Measurements from ENCODE around the gene TAMALIN. TPM values are rescaled to one million over a fixed set of nuclear protein-coding genes. Genes with fewer than 3 reads are reported as not detected.

TAMALIN gene
- total RNA-seq, 6 experiments from 2014 or later: 0.24 to 1.00 (median 0.69) TPM

DNA sequence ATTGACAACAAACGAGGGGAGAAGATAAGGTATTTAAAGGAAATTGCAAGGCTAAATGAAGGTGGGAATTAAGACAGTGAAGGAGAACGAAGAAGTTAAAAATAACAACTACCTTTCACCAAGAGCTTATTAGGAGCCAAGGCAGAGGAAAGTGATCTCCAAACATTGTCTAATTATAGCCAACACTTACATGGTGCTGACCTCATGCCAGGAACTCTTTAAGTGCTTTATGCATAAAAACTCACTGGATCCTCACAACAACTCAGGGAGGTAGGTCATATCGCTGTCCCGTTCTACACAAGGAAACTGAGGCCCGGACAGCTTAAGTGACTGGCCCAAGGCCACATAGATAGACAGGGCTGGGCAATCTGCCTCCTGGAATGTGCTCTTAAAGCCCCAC, 19.5 kb downstream of the TAMALIN start:
- Mint-ChIP-seq H3K4me1 (ENCODE audit: low read depth) (peaks cover 25% of the 10 kb centered on the region), H3K27me3 (ENCODE audit: insufficient read depth) (peaks cover 1% of the 10 kb centered on the region), H3K9me3 (no peaks in the 10 kb centered on the region), H3K36me3 (ENCODE audit: low read depth) (no peaks in the 10 kb centered on the region), H3K27ac (peak overlapping the region; percentile 44), H3K4me3 (peak overlapping the region; percentile 89)
- TF ChIP-seq CTCF (IDR thresholded peaks at IDR 0.05): no peak
- no peak for DNase-seq

DNA sequence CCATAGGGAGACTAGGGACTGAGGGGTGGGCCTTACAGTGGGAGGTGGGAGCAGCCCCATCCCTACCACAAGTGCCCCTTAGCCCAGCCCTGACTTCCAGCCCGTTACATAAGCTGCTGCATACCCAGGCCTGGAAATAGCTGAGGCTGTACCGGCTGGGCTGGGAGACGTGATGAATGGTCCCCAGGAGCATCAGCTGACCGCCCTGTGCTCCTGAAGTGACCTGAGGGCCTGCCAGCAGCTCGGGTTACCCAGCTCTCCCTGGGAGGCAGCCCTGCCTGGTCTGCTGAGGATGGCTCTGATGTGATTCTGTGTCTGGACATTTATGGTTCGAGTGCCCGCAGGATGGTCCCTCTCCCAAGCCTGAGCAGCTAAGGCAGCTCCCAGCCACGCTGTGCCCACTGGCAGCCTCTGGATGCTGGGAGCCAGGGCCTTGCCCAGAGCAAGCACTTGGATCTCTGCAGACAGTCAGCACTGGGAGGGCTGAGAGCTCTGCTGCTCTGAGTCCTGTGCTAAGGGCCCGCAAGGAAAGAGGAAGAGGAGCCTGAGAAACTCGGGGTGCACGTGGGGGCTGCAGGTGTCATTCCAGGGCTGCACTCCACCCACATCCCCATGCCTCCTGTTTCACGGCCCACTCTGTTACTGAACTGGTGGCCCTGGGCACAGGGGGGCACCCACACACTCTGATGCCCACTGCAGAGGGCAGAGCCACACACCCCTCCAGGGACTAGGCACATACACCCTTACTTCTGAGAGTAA, 20.5 kb downstream of the TAMALIN start:
- Mint-ChIP-seq H3K36me3 (ENCODE audit: low read depth) (no peaks in the 10 kb centered on the region), H3K4me3 (no peak overlapping the region), H3K4me1 (ENCODE audit: low read depth) (peaks cover 29% of the 10 kb centered on the region), H3K27ac (no peak overlapping the region), H3K9me3 (no peaks in the 10 kb centered on the region), H3K27me3 (ENCODE audit: insufficient read depth) (peaks cover 1% of the 10 kb centered on the region)
- DNase-seq: no peak
- TF ChIP-seq CTCF (IDR thresholded peaks at IDR 0.05): no peak

DNA sequence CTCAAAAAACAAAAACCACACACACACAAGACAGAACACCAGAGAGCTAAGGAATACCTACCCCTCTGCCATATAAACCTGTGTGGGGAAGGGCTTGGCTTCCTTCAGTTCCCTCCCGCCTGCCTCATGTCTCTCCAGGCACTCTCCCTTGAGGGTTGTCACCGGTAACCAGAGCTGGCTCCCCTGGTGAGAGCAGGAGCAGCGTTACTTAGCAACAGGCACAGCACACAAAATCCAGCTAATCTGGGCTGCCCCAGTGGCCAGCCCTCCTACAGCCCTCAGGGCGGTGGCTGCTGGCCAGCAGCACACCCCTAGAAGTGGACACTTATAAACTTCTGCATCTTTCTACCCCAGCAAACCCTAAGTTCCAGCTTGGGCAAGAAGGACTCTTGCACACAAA, 22.9 kb downstream of the TAMALIN start:
- Mint-ChIP-seq H3K27ac (no peak overlapping the region), H3K9me3 (no peaks in the 10 kb centered on the region), H3K27me3 (ENCODE audit: insufficient read depth) (peaks cover 4% of the 10 kb centered on the region), H3K36me3 (ENCODE audit: low read depth) (no peaks in the 10 kb centered on the region), H3K4me3 (no peak overlapping the region), H3K4me1 (ENCODE audit: low read depth) (peaks cover 33% of the 10 kb centered on the region)
- no peak for TF ChIP-seq CTCF (IDR thresholded peaks at IDR 0.05)
- peak; percentile 64 for DNase-seq

GRCh38 chr12:52032446-52032803, 25.7 kb downstream of the TAMALIN start:
- TF ChIP-seq CTCF (IDR thresholded peaks at IDR 0.05): no peak
- Mint-ChIP-seq H3K27ac (peak overlapping the region; percentile 94), H3K36me3 (ENCODE audit: low read depth) (no peaks in the 10 kb centered on the region), H3K4me3 (peak overlapping the region; percentile 89), H3K4me1 (ENCODE audit: low read depth) (peaks cover 23% of the 10 kb centered on the region), H3K9me3 (no peaks in the 10 kb centered on the region), H3K27me3 (ENCODE audit: insufficient read depth) (peaks cover 4% of the 10 kb centered on the region)
- peak; percentile 61 for DNase-seq

DNA sequence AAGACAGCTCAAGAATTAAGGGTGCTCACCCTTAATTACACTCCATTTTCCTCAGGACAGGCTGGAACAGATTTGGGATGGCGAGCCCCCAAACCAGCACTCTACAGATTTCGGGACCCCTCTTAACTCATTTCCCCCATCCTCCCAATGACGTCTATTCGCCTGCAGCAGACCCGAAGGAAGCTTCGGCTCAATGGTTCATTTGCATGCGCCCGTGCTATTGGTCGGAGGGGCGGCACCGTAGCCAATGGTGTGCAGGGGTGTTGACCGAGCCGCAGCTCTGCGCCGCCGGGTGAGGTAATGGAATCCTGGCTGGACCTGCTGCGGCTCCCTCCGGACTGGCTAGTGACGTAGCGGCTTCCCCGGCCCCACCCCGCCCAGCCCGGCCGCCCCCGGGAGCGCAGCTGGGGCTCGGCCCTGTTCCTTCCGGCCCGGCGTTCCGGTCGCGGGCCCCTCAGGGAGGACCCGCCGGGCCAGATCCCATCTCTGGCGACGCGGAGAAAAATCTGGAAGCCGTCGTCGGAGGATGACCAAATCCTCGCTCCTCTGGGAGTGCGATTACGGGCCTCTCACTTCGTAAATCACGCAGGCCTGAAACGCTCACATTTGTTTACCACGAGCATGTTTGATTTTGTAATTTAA, 26.2 kb downstream of the TAMALIN start:
- Mint-ChIP-seq H3K27me3 (ENCODE audit: insufficient read depth) (peaks cover 6% of the 10 kb centered on the region), H3K27ac (peak overlapping the region; percentile 94), H3K4me1 (ENCODE audit: low read depth) (peaks cover 23% of the 10 kb centered on the region), H3K36me3 (ENCODE audit: low read depth) (no peaks in the 10 kb centered on the region), H3K9me3 (no peaks in the 10 kb centered on the region), H3K4me3 (peak overlapping the region; percentile 89)
- peak; percentile 96 for DNase-seq
- TF ChIP-seq CTCF (IDR thresholded peaks at IDR 0.05): no peak
